NB4 (cell line): Measurements from ENCODE around the gene CELA1.
A peak's percentile ranks its signal among the peaks of the same experiment; 100 is the strongest.
"Not testable (repeated sequence)": the region's sequence is repeated elsewhere in the genome, so short reads cannot be mapped to it uniquely, and the experiment has no call there.

Source experiments
- DNase-seq: peaks from one replicate; pipeline ENCODE4 v3.0.0; 2010; ENCODE audit warnings: low read depth
- H3K4me3 ChIP-seq: one replicate; pipeline ENCODE4 v1.5.1; 2011; ENCODE audit warnings: mild to moderate bottlenecking, low read depth, low read length, moderate library complexity
- MYC ChIP-seq: IDR thresholded peaks from 2 replicates; pipeline ENCODE4 v1.6.1; 2011; ENCODE audit warnings: low read depth, low read length
- POLR2A ChIP-seq: IDR thresholded peaks from 2 replicates; pipeline ENCODE4 v1.6.1; 2011; ENCODE audit warnings: mild to moderate bottlenecking; ENCODE audit not compliant: insufficient read length; ENCODE audit errors: extremely low read depth
- TF ChIP-seq, protein P1 (sequence below): IDR thresholded peaks from one replicate; pipeline ENCODE4 v1.5.1; 2012; ENCODE audit warnings: low read depth, low read length
- TF ChIP-seq, protein P2 (sequence below): IDR thresholded peaks from 2 replicates; pipeline ENCODE4 v1.6.1; 2011; ENCODE audit warnings: low read depth, low read length

CELA1 gene

DNA sequence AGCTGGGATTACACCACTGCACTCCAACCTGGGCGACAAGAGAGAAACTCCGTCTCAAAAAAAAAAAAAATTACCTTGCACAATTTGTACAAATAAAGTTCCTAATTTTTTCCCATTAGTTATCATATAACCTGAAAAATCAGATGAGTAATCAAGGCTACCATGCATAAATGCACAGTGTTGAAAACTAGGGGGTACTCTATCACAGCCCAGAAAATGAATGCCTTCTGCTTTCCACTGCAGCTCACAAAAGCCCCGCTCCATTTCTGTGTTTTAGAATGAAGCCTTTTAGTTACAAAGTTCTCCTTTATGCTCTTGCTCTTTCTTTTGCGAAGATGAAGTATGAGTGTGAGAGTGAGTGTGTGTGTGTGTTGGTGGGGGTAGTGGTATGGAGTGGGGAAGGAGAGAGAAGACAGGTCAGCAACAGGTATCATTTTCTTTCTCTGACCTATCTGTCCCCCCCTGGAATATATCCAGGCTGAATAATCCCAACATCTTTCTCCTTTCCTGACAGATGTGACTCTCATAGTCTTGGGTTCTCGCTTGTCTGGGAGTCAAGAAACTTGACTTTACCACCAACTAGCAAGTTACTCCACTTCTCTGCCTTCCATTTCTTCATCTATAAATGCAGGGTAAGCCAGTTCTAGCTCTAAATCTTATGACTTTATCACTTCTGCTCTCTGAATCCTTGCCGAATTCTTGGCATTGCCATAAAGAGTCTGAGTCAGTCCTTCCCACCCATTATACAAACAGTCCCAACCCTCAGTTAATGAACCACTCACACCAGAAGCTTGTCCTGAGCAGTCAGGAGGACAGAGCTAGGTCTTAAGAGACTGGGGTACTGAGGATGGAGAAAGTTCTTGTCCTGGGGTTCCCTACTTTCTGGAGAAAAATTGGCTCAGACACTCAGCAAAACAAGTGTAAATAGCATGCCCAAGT lies 38.6 kb downstream of the CELA1 start:
- no peak for DNase-seq
- no peak overlapping the region for H3K4me3 ChIP-seq
- TF ChIP-seq, protein P1, sequence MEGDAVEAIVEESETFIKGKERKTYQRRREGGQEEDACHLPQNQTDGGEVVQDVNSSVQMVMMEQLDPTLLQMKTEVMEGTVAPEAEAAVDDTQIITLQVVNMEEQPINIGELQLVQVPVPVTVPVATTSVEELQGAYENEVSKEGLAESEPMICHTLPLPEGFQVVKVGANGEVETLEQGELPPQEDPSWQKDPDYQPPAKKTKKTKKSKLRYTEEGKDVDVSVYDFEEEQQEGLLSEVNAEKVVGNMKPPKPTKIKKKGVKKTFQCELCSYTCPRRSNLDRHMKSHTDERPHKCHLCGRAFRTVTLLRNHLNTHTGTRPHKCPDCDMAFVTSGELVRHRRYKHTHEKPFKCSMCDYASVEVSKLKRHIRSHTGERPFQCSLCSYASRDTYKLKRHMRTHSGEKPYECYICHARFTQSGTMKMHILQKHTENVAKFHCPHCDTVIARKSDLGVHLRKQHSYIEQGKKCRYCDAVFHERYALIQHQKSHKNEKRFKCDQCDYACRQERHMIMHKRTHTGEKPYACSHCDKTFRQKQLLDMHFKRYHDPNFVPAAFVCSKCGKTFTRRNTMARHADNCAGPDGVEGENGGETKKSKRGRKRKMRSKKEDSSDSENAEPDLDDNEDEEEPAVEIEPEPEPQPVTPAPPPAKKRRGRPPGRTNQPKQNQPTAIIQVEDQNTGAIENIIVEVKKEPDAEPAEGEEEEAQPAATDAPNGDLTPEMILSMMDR, result no peak
- TF ChIP-seq MYC (no peak), POLR2A (no peak)
- TF ChIP-seq, protein P2, sequence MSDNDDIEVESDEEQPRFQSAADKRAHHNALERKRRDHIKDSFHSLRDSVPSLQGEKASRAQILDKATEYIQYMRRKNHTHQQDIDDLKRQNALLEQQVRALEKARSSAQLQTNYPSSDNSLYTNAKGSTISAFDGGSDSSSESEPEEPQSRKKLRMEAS, result no peak

DNA sequence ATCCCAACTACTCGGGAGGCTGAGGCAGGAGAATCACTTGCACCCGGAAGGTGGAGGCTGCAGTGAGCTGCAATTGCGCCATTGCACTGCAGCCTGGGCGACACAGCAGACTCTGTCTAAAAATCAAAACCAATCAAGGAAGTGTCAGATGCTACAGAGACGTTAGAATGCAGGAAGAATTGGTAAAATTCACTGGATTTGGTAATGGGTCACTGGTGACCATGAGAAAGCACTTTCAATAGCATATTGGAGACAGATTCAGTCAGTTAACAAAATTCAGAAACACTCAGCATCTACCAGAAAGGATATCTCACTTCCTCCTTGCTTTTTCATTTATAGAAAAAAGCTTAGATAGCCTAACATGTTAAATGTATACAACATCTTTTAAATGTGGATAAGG lies 40.0 kb downstream of the CELA1 start:
- no peak for DNase-seq
- H3K4me3 ChIP-seq, result no peak overlapping the region
- TF ChIP-seq, protein P1, result no peak
- TF ChIP-seq, protein P2, result no peak
- TF ChIP-seq MYC, result no peak
- TF ChIP-seq POLR2A, result no peak

DNA sequence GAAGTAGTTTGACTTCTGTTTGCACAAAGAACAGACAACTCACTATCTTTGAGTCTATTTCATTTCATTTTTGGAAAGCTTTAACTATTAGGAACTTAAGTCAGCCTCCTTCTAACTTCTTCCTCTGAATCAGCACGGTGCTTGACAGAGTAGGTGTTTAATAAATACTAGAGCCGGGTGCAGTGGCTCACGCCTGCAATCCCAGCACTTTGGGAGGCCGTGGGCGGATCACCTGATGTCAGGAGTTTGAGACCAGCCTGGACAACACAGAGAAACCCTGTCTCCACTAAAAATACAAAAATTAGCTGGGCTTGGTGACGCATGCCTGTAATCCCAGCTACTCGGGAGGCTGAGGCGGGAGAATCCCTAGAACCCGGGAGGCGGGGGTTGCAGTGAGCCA lies 45.7 kb downstream of the CELA1 start:
- DNase-seq, H3K4me3 ChIP-seq: not testable (repeated sequence)

DNA sequence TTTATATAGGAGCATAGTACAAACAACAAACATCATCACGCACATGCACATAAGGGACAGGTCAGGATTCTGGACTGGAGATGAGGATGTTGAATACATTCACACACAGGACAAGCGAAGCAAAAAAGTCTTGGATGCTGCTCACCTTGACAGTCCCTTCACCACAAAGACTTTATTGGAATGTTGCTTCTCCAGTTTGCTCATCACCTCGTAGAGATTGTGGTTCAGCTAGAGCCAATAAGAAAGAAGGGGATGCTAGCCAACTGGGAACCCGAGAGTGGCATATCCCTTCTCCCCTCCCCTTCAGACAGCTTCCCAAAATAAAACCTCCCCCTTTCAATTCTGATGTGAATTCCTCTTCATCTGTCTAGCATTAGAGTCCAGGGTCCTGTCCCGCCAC lies 50.8 kb downstream of the CELA1 start:
- TF ChIP-seq MYC, result no peak
- TF ChIP-seq POLR2A, result no peak
- TF ChIP-seq, protein P2, result no peak
- TF ChIP-seq, protein P1, result no peak
- no peak for DNase-seq
- H3K4me3 ChIP-seq, result no peak overlapping the region

DNA sequence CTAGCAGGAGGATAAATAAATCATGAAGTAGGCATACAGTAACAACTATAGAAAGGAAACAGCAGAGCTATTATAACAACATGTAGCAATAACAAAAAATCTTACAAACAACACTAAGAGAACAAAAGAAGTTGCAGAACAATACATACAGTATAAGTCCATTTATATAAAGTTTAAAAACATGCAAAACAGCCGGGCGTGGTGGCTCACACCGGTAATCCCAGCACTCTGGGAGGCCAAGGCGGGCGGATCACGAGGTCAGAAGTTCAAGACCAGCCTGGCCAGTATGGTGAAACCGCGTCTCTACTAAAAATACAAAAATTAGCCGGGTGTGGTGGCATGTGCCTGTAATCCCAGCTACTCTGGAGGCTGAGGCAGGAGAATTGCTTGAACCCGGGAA lies 52.4 kb downstream of the CELA1 start:
- not testable (repeated sequence) for H3K4me3 ChIP-seq, DNase-seq

DNA sequence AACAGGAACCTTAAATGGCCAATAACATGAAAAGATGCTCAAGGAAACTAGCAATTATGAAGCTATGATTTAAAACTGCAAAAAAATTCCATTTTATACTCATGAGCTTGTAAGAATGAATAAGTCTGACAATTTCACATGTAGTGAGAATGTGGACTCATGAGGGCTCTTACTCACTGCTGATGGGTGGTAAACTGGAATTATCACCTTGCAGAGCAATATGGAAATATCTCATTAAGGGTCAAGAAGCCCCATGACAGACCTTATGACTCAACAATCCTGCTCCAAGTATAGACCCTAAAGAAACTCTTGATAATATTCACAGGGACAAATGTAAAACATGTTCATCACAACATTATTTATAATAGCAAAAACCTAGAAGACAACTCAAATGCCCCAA lies 52.8 kb downstream of the CELA1 start:
- TF ChIP-seq, protein P2, result no peak
- TF ChIP-seq, protein P1, result no peak
- TF ChIP-seq MYC (no peak), POLR2A (no peak)
- DNase-seq, result no peak
- H3K4me3 ChIP-seq, result no peak overlapping the region

DNA sequence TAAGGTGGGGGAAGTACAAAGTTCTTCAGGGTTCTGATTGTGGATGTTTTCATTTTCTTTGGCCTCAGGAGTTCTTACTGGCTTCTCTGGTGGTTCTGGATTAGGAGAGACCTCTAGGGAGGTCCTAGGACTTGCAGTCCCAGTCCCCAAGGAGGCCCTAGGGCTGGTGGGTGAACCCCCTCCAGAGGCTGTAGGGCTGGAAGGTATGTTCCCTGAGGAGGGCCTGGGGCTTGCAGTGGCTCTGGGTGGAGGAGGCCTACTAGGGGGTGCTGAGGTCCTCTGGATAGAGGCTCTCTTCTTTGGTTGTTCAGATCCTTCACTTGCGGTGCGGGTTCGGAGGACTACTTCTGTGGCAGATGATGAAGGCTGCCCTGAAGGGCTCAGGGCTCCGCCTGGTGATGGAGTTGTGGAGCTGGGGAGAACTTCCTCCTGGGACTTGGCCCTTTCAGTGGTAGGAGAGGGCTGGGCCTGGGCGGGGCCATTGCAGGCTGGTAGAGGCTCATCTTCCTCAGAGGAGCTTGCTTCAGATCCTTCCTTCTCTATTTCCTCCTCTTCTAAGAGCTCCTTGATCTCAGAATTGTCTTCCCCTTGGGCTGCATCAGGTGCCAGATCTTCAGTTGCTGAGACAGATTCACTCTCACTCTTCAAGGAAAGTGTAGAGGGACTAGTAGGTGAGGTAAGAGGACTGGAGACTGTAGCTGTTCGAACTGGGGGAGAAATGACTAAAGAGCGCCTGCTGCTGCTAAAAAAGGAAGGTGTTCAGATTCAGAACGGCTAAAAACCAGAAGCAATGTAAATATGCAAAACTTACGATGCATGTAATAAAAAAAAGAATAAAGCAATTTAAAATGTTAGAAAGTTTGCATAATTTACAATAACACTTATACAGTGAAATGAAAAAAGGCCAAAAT lies 54.6 kb downstream of the CELA1 start:
- DNase-seq, result peak; percentile 61

More for the DNA sequence above, 54.6 kb downstream of the CELA1 start:
- not testable (repeated sequence) for H3K4me3 ChIP-seq
